ENCODE data around the gene ETNK2. TPM values are rescaled to one million over a fixed set of nuclear protein-coding genes. Genes with fewer than 3 reads are reported as not detected.

Gene ETNK2, protein sequence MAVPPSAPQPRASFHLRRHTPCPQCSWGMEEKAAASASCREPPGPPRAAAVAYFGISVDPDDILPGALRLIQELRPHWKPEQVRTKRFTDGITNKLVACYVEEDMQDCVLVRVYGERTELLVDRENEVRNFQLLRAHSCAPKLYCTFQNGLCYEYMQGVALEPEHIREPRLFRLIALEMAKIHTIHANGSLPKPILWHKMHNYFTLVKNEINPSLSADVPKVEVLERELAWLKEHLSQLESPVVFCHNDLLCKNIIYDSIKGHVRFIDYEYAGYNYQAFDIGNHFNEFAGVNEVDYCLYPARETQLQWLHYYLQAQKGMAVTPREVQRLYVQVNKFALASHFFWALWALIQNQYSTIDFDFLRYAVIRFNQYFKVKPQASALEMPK
- total RNA-seq: 10 to 100 TPM in 5 of 8 experiments, 1 to 10 TPM in 3; 5.0 to 43.5 (median 29.9) TPM

DNA sequence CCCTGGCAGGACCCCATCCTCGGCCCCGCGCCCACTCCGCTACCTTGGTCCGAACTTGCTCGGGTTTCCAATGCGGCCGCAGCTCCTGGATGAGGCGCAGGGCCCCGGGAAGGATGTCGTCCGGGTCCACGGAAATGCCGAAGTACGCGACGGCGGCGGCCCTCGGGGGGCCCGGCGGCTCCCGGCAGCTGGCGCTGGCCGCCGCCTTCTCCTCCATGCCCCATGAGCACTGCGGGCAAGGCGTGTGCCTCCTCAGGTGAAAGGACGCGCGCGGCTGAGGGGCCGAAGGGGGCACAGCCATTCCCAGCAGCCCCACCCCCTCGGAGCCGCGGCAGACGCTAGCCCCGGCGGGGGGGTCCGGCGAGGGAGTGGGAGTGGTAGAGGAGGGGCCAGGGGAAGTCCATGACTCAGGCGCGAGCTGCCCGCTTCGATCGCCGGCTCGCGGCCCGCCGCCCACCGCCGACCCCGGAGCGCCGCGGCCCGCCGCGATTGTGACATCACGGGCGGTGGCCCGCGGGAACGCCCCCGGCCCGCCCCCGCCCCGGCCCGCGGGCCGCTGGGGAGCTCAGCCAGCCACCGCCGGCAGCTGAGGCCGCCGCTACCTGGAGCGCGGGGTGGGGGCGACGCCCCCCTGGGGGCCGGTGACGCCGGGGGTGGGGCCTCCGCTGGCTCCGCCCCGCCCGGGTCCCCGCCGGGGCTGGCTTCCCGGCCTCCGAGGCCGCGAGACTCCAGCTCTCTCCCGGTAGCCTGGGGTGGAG is at the start of gene ETNK2:
ETNK2 (minus strand) TSS at position 493 of the 758 bp plus-strand sequence; CDS start at position 301, 192 bp downstream.
- ATAC-seq (replicated peaks in 6 of 8): peak; percentile 58 to 84 (median 80)
- 0 to 5% (median 3%) methylated on average over 3 to 14 of the region's 94 CpGs; no CpG with 5 or more reads in 7 of the 10 experiments for WGBS, 10 experiments
- Histone ChIP-seq H3K27ac (peak within 1 kb of the TSS; percentile 33 to 59), H3K4me3 (peak within 1 kb of the TSS; percentile 46 to 65 (median 55)), H3K4me1 (replicated peaks in 1 of 2) (peaks cover 17 to 33% of the 10 kb centered on the region in 2 donors)
- in situ Hi-C loops (cut with MboI; ENCODE audit: low pct_unique_long_range_greater_than_20kb in 2 of 9, low sequenced_read_pairs in 9 of 9, unreplicated experiment in 9 of 9): loop anchor here in 6 of 9 experiments (25.0 kb wide), 2 partner anchors 211 to 361 kb away; partner anchors contain the start of genes PLEKHA6 (in 6 of the 6) and MDM4 (in 1 of the 6)

DNA sequence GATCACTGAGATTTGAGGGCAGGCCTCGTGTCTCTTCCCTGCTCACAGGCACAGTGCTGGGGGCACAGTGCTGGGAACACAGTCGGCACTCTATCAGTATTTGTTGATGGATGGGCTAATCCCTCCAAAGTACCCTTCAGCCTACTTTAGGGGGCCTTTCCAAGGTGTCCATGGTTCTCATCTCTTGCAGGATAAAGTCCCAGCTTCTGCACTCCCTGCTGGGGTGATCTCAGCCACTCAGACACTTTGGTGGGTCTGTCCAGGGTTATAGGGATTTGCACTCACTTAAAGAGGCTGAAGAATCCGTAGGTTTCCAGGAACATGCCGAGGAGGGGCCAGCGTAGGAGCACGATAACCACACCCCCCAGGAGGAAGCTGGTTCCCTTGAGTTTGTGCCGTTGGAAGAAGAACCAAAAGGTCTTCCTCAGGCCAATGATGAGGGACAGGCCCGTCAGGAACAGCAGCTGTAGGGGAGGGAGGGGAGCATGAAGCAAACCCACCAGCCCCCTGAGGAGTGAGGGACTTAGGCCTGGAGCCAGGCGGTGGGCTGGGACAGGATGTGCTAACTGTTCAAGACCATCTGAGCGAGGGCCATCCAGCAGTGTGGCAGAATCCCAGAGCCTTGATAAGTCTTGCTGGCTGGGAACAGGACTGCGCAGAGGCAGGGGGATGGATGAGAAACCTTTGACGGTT is 49.6 kb upstream of the ETNK2 start:
- ATAC-seq (replicated peaks in 6 of 8): no peak
- in situ Hi-C loops (cut with MboI; ENCODE audit: low pct_unique_long_range_greater_than_20kb in 2 of 9, low sequenced_read_pairs in 9 of 9, unreplicated experiment in 9 of 9): loop anchor here in 1 of 9 experiments (25.0 kb wide), 1 partner anchor 186 kb away; no protein-coding TSS in a partner anchor
- WGBS, 10 experiments: 48 to 100% (median 79%) methylated on average over 1 to 12 of the region's 12 CpGs; no CpG with 5 or more reads in 1 of the 10 experiments
- Histone ChIP-seq H3K4me1 (replicated peaks in 1 of 2) (peaks cover 8 to 14% of the 10 kb centered on the region in 2 donors), H3K27ac (no peak overlapping the region), H3K4me3 (no peak overlapping the region)

DNA sequence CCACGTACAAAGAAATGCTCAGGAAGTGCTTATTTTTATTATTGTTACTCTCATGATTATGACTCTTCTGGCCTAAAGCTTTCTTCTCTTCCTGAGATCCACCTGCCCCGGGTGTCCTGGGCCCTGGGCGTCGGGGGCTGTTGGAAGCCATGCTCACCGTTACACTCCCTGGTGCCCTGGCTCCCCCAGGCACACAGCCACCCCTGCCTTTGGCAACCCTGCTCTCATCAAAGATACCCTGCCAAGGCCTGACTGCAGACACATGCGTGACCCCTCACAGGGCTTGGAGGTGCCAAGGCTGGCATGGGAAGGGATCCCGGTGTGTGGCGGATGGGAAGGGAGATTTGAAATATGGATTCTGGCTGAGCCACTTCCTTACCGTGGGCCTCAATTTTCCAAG is 47.7 kb upstream of the ETNK2 start:
- 68 to 100% (median 84%) methylated on average over 1 to 9 of the region's 9 CpGs; no CpG with 5 or more reads in 2 of the 10 experiments for WGBS, 10 experiments
- Histone ChIP-seq H3K4me1 (replicated peaks in 1 of 2) (peaks cover 14 to 19% of the 10 kb centered on the region in 2 donors), H3K4me3 (no peak overlapping the region), H3K27ac (no peak overlapping the region)
- in situ Hi-C loops (cut with MboI; ENCODE audit: low pct_unique_long_range_greater_than_20kb in 2 of 9, low sequenced_read_pairs in 9 of 9, unreplicated experiment in 9 of 9): loop anchor here in 1 of 9 experiments (25.0 kb wide), 1 partner anchor 313 kb away; the partner anchor contains the start of gene MDM4
- no peak for ATAC-seq (replicated peaks in 6 of 8)

DNA sequence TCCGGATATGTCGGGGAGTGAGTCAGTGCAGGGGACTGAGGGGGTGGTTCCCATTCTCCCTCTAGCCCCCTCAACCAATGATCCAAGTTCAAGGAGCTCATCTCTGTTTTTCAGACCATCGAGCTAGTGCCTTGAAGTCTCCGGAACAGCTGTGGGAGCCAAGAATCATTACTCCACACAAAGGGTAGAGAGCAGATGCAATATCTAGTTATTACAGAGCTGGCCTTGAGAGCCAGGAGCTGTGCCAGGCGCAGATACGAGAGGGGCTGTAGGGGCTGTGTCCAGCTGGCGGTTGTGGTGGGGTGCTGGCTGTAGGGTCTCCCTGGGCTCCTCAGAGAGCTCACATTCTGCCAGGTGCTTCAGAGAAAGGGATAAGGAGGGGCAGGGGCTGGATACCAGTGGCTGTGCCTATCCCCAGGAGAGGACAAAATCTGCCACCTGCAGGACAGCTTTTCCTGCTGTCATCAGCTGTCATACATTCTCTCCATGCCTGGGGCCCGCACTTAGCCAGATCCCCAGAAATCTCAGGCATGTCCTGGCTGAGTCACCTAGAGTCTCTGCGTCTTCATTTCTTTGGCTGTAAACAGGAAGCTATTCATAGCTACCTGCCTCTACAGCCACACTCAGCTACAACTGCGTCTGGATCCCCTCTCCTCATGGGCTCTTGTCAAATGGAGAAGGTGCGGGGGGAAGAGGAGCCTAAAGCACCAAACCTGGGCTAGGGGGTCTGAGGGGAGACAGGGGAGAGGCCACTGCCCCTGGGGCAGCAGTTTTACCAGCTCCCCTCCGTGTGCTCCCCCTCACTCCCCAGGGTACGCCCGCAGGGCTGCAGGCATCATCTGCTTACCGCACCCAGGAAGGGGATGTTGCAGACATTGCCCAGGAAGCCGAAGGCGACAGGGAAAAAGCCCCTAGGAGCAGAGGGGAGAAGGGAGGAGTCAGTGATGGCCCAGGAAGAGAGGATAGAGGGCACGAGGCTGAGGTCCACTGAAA is 46.8 kb upstream of the ETNK2 start:
- H3K4me3 ChIP-seq: no peak overlapping the region

DNA sequence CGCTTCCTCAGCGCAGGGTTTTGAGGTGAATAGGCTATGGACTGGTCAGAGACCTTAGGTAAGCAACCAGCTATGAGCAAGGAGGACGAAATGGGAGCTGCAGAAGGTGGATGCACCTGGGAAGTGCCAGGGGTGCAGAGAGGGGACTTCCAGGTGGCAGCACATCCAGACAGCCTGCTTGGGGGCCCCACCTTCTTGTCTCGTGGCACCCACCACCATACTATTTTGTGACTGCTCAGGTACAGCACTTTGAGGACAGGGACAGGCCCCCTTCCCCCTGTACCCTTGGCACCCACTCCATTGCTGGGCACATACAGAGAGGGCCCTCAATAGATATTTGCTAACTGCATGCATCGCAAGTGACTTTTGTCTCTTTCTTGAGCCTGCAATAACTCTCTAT is 45.2 kb upstream of the ETNK2 start:
- Histone ChIP-seq H3K4me1 (replicated peaks in 1 of 2) (peaks cover 14 to 19% of the 10 kb centered on the region in 2 donors), H3K4me3 (no peak overlapping the region), H3K27ac (no peak overlapping the region)
- 57 to 82% (median 76%) methylated on average over 1 to 4 of the region's 5 CpGs; no CpG with 5 or more reads in 2 of the 10 experiments for WGBS, 10 experiments
- in situ Hi-C loops (cut with MboI; ENCODE audit: low pct_unique_long_range_greater_than_20kb in 2 of 9, low sequenced_read_pairs in 9 of 9, unreplicated experiment in 9 of 9): loop anchor here in 1 of 9 experiments (25.0 kb wide), 1 partner anchor 315 kb away; the partner anchor contains the start of gene MDM4
- no peak for ATAC-seq (replicated peaks in 6 of 8)

More for the DNA sequence above, 46.8 kb upstream of the ETNK2 start:
- ATAC-seq (replicated peaks in 6 of 8): peak in 7 of 8 experiments; percentile 41 to 86 (median 83)
- no peak overlapping the region for H3K27ac ChIP-seq
- WGBS, 10 experiments: 0 to 76% (median 58%) methylated on average over 1 to 11 of the region's 18 CpGs; no CpG with 5 or more reads in 3 of the 10 experiments
- in situ Hi-C loops (cut with MboI; ENCODE audit: low pct_unique_long_range_greater_than_20kb in 2 of 9, low sequenced_read_pairs in 9 of 9, unreplicated experiment in 9 of 9): loop anchor here in 1 of 9 experiments (25.0 kb wide), 1 partner anchor 314 kb away; the partner anchor contains the start of gene MDM4
- peaks cover 14 to 19% of the 10 kb centered on the region in 2 donors for H3K4me1 ChIP-seq (replicated peaks in 1 of 2)

DNA sequence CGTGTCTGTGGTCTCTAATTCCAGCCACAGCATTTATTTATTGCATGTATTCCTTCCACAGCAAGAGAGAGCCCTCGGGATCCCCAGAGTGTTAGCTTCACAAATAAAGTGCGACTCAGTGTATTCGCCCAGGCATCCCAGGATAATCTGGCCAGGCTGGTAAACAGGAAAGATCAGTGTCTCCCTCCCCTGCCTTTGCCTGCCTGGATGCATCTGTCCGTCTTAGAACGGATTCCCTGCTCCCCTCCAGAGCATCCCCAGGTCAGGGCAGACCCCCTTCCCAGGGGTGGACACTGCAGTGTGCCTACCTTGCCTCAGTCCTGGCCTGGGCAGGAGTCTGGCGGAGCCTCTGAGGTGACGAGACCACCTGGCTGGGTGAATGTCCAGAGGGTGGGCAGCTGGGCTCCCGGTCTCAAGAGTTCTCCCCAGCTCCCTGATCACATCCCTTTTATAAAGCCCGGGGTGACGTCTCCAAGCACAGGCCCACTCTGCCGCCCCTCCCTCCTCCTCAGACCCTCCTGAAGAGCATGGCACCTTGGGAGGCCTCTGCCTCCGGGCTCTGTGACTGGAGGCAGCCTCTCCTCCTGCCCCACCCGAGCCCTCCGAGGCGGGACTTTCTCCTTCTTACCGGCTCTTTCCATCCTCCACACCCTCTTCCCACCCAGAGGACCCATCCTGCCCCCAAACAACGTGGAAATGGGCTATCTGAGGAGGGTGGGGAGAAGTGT is 44.4 kb upstream of the ETNK2 start, which contains the start of gene KISS1:
KISS1 (minus strand) TSS at position 424 of the 728 bp plus-strand sequence. CDS start 3,615 bp downstream, outside the sequence.
- in situ Hi-C loops (cut with MboI; ENCODE audit: low pct_unique_long_range_greater_than_20kb in 2 of 9, low sequenced_read_pairs in 9 of 9, unreplicated experiment in 9 of 9): loop anchor here in 1 of 9 experiments (25.0 kb wide), 1 partner anchor 316 kb away; the partner anchor contains the start of gene MDM4
- 18 to 100% (median 62%) methylated on average over 1 to 14 of the region's 18 CpGs; no CpG with 5 or more reads in 3 of the 10 experiments for WGBS, 10 experiments
- no peak within 1 kb of the TSS for H3K4me3 ChIP-seq
- peaks cover 14 to 25% of the 10 kb centered on the region in 2 donors for H3K4me1 ChIP-seq (replicated peaks in 1 of 2)
- peak in 4 of 8 experiments; percentile 13 to 33 (median 20) for ATAC-seq (replicated peaks in 6 of 8)
- no peak within 1 kb of the TSS for H3K27ac ChIP-seq

DNA sequence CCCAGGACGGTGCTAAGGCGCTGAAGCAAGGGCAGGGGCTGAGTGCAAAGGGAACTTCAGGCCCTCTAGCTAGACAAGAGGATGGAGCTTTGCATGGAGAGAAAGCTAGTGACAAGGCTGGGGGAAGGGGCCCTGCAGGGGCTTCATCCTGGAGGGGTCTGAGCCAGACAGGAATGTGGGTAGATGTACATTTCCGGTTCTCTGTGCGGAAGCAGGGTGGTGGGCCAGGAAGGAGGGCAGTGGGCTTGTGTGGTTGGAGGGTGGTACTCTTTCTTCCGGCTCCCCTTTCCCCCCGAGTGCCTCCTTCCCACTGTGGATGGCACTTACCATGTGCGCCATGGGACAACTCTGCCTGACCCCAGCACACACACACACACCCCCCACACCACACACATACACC is 42.9 kb upstream of the ETNK2 start:
- in situ Hi-C loops (cut with MboI; ENCODE audit: low pct_unique_long_range_greater_than_20kb in 2 of 9, low sequenced_read_pairs in 9 of 9, unreplicated experiment in 9 of 9): loop anchor here in 1 of 9 experiments (25.0 kb wide), 1 partner anchor 318 kb away; the partner anchor contains the start of gene MDM4
- peaks cover 27 to 38% of the 10 kb centered on the region in 2 donors for H3K4me1 ChIP-seq (replicated peaks in 1 of 2)
- no peak for ATAC-seq (replicated peaks in 6 of 8)
- no peak overlapping the region for H3K4me3 ChIP-seq
- WGBS, 10 experiments: 65 to 100% (median 78%) methylated on average over 1 to 4 of the region's 7 CpGs; no CpG with 5 or more reads in 6 of the 10 experiments
- no peak overlapping the region for H3K27ac ChIP-seq

DNA sequence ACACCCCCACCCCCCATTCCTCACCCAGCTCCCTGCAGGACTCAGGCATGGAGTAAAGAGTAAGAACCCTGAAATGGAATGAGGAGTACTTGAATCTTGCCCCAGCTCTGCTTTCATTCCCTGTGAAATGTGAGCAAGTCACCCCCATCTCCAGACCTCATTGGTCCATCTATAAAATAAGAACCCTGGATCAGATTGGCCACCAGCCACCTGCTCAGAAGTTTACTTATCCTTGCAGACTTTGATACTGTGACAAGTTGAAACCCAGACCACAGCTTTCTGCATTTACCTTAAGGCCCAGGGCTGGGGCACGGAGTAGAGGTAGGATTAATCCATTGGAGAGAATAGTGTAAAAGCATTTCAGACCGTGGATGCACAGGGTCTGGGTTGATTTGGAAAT is 42.2 kb upstream of the ETNK2 start:
- Histone ChIP-seq H3K27ac (no peak overlapping the region), H3K4me3 (no peak overlapping the region), H3K4me1 (replicated peaks in 1 of 2) (peaks cover 33 to 44% of the 10 kb centered on the region in 2 donors)
- no peak for ATAC-seq (replicated peaks in 6 of 8)
- 33 to 100% (median 83%) methylated on average over 1 to 2 of the region's 2 CpGs; no CpG with 5 or more reads in 3 of the 10 experiments for WGBS, 10 experiments
- in situ Hi-C loops (cut with MboI; ENCODE audit: low pct_unique_long_range_greater_than_20kb in 2 of 9, low sequenced_read_pairs in 9 of 9, unreplicated experiment in 9 of 9): loop anchor here in 1 of 9 experiments (25.0 kb wide), 1 partner anchor 318 kb away; the partner anchor contains the start of gene MDM4

DNA sequence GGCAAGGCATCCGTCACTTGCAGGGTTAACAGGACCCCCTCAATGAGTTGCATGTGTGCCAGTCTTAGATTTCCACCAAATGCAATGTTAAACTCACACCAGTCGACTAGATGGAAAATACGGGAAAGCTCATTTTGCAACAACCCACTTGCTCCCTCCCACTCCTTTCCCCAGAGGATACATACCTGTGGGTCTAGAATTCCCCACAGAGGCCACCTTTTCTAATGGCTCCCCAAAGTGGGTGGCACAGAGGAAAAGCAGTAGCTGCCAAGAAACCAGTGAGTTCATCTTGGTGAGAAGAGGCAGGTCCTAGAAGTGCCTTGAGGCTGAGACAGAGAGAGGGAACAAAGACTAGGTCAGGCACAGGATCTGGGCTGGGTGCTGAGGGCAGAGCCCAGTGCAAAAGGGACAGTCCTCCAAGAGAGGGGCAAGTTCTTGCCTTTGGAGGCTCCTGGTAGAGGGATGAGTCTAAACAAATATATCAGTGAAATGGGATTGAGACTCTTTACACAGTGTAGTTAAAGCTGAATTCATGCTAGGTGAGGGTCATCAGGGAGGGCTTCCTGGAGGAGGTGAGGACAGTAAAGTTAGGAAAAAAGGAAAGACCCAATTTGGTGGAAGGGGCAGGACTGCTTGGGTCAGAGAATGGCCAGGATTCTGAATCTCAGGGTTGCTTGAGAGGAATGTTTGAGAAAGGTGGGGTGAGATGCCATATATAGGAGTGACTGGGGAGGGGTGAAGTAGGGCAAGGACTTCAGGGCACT is 40.9 kb upstream of the ETNK2 start:
- H3K4me3 ChIP-seq: no peak overlapping the region
- no peak overlapping the region for H3K27ac ChIP-seq
- ATAC-seq (replicated peaks in 6 of 8): no peak
- H3K4me1 ChIP-seq (replicated peaks in 1 of 2): peaks cover 39 to 52% of the 10 kb centered on the region in 2 donors
- WGBS, 10 experiments: 40 to 100% (median 85%) methylated on average over 1 to 3 of the region's 3 CpGs; no CpG with 5 or more reads in 2 of the 10 experiments
- in situ Hi-C loops (cut with MboI; ENCODE audit: low pct_unique_long_range_greater_than_20kb in 2 of 9, low sequenced_read_pairs in 9 of 9, unreplicated experiment in 9 of 9): loop anchor here in 1 of 9 experiments (25.0 kb wide), 1 partner anchor 320 kb away; the partner anchor contains the start of gene MDM4

DNA sequence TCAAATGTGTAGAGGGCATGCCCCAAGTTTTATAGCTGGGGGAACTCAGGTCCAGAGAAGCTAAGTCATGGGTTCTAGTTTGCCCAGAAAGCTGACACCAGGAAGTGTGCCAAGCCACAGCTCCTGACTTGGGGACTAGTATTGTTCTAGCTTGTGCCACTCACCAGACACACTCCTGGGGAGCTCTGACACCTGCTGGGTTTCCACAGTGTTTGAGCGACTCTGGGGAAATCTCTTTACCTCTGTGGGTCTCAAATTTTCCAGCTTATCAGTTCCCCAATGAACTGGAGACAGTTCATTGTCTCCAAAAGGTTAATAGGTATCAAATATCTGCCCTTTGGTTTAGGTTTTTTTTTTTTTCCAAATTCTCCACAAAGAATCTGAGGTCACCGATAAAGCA is 40.2 kb upstream of the ETNK2 start:
- no peak for ATAC-seq (replicated peaks in 6 of 8)
- Histone ChIP-seq H3K4me3 (no peak overlapping the region), H3K27ac (no peak overlapping the region), H3K4me1 (replicated peaks in 1 of 2) (peaks cover 39 to 53% of the 10 kb centered on the region in 2 donors)
- in situ Hi-C loops (cut with MboI; ENCODE audit: low pct_unique_long_range_greater_than_20kb in 2 of 9, low sequenced_read_pairs in 9 of 9, unreplicated experiment in 9 of 9): loop anchor here in 1 of 9 experiments (25.0 kb wide), 1 partner anchor 320 kb away; the partner anchor contains the start of gene MDM4
- 80 to 100% (median 97%) methylated on average over 1 to 2 of the region's 2 CpGs; no CpG with 5 or more reads in 4 of the 10 experiments for WGBS, 10 experiments
